Neural progenitor cell (in vitro differentiated cells): ENCODE measurements around the gene PTPRC. TPM values are rescaled to one million over a fixed set of nuclear protein-coding genes. Genes with fewer than 3 reads are reported as not detected.

ENCODE experiments used
- DNase-seq: peaks from one replicate; pipeline ENCODE4 v3.0.0-alpha.2; 2016; ENCODE audit warnings: low spot score
- H2AFZ ChIP-seq: fragments of 200-600 bp; sonication (generic); replicated peaks from 2 replicates; pipeline ENCODE4 v1.6.1; 2016; ENCODE audit warnings: antibody characterized with exemption
- H3F3A ChIP-seq: fragments of 200-600 bp; sonication (generic); 2 replicates; pipeline ENCODE4 v1.6.1; 2016; ENCODE audit warnings: antibody characterized with exemption, low read depth
- H3K27ac ChIP-seq: fragments of 200-600 bp; sonication (generic); 2 replicates; pipeline ENCODE4 v1.5.1; 2016; ENCODE audit warnings: mild to moderate bottlenecking
- H3K27me3 ChIP-seq: fragments of 200-600 bp; sonication (generic); 2 replicates; pipeline ENCODE4 v1.6.1; 2016; ENCODE audit warnings: mild to moderate bottlenecking, moderate library complexity
- H3K36me3 ChIP-seq: fragments of 200-600 bp; sonication (generic); 2 replicates; pipeline ENCODE4 v1.5.1; 2016
- H3K4me1 ChIP-seq: fragments of 200-600 bp; sonication (generic); 2 replicates; pipeline ENCODE4 v1.6.1; 2016; ENCODE audit warnings: mixed run types
- H3K4me2 ChIP-seq: fragments of 200-600 bp; sonication (generic); 2 replicates; pipeline ENCODE4 v1.6.1; 2016
- H3K4me3 ChIP-seq: fragments of 200-600 bp; sonication (generic); 2 replicates; pipeline ENCODE4 v1.5.1; 2016
- H3K79me2 ChIP-seq: fragments of 200-600 bp; sonication (generic); 2 replicates; pipeline ENCODE4 v1.6.1; 2016; ENCODE audit warnings: low read depth
- H3K9ac ChIP-seq: fragments of 200-600 bp; sonication (generic); 2 replicates; pipeline ENCODE4 v1.6.1; 2016
- H3K9me3 ChIP-seq: fragments of 200-600 bp; sonication (generic); 2 replicates; pipeline ENCODE4 v1.5.1; 2016; ENCODE audit warnings: low read depth
- H4K20me1 ChIP-seq: fragments of 200-600 bp; sonication (generic); 2 replicates; pipeline ENCODE4 v1.6.1; 2016; ENCODE audit warnings: low read depth
- H3K27ac Mint-ChIP-seq: 3 replicates; pipeline ENCODE4 v1.8.0; 2021; ENCODE audit warnings: mixed read lengths
- H3K27me3 Mint-ChIP-seq: 2 replicates; pipeline ENCODE4 v1.8.0; 2022; ENCODE audit warnings: low read depth, mild to moderate bottlenecking, inconsistent platforms, moderate library complexity, mixed read lengths; ENCODE audit not compliant: insufficient read depth
- H3K36me3 Mint-ChIP-seq: 3 replicates; pipeline ENCODE4 v1.8.0; 2021; ENCODE audit warnings: mixed read lengths
- H3K4me1 Mint-ChIP-seq: 3 replicates; pipeline ENCODE4 v1.8.0; 2021; ENCODE audit warnings: mixed read lengths
- H3K4me3 Mint-ChIP-seq: 3 replicates; pipeline ENCODE4 v1.8.0; 2021; ENCODE audit warnings: mild to moderate bottlenecking, moderate library complexity, mixed read lengths
- H3K9me3 Mint-ChIP-seq: 3 replicates; pipeline ENCODE4 v1.8.0; 2020; ENCODE audit warnings: mixed read lengths
- CTCF ChIP-seq: fragments of 200-600 bp; sonication (generic); IDR thresholded peaks from 2 replicates; pipeline ENCODE4 v1.5.1; 2017; ENCODE audit warnings: antibody characterized with exemption, mild to moderate bottlenecking
- EZH2 ChIP-seq: fragments of 200-600 bp; sonication (generic); IDR thresholded peaks from 2 replicates; pipeline ENCODE4 v1.6.1; 2017; ENCODE audit warnings: antibody characterized with exemption, mild to moderate bottlenecking, moderate library complexity
- EZH2phosphoT487 ChIP-seq: fragments of 200-600 bp; sonication (generic); IDR thresholded peaks from 2 replicates; pipeline ENCODE4 v1.6.1; 2017; ENCODE audit warnings: antibody characterized with exemption
- total RNA-seq: library from RNA; depleted of rRNA; stranded (reverse); fragments of >200 nt; gene quantifications from 2 replicates; pipeline ENCODE4 v1.2.3, GENCODE V29; 2015; ENCODE audit warnings: low replicate concordance

The PTPRC gene
- total RNA-seq, 1 donor from 2014 or later, result not detected

DNA sequence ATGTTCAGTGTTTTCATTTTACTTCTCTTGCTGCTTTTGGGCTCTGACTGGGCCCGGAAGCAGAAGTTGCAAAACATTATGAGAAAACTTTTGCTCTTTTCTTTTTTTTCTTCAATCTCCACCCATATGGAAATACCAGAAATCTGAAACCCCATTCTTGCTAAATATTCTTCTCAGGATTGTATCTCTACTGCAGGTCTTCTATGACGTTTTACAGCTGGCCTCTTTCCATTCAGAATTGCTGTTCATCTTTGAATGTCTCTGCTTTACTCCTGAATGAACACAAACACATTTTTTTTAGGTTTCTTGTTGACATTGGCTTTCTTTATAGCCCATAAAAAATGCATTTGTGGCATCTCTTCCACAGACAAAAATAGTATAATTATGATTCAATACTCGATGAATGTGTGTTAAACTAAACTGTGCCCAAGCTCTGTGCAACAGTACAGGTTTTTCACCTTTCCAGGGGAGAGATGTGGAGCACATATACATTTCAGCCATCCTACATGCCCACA is 18.8 kb downstream of the PTPRC start:
- no peak overlapping the region for H3K27ac ChIP-seq
- H3K9me3 Mint-ChIP-seq, result no peaks in the 10 kb centered on the region
- no peaks in the 10 kb centered on the region for H3K36me3 ChIP-seq
- no peaks in the 10 kb centered on the region for H3K36me3 Mint-ChIP-seq
- no peak overlapping the region for H2AFZ ChIP-seq
- peaks cover 22% of the 10 kb centered on the region for H3K4me1 Mint-ChIP-seq
- no peaks in the 10 kb centered on the region for H3K27me3 ChIP-seq
- no peak overlapping the region for H3K27ac Mint-ChIP-seq
- H3K9me3 ChIP-seq, result no peaks in the 10 kb centered on the region
- no peak overlapping the region for H3K9ac ChIP-seq
- peaks cover under 1% of the 10 kb centered on the region for H3K4me1 ChIP-seq
- DNase-seq, result no peak
- H3K27me3 Mint-ChIP-seq, result no peaks in the 10 kb centered on the region
- no peak overlapping the region for H3K4me3 Mint-ChIP-seq
- no peak overlapping the region for H3K4me2 ChIP-seq
- no peaks in the 10 kb centered on the region for H4K20me1 ChIP-seq
- TF ChIP-seq CTCF, result no peak
- no peak for TF ChIP-seq EZH2phosphoT487
- no peak for TF ChIP-seq EZH2
- H3K4me3 ChIP-seq, result no peak overlapping the region
- no peaks in the 10 kb centered on the region for H3F3A ChIP-seq
- no peaks in the 10 kb centered on the region for H3K79me2 ChIP-seq

DNA sequence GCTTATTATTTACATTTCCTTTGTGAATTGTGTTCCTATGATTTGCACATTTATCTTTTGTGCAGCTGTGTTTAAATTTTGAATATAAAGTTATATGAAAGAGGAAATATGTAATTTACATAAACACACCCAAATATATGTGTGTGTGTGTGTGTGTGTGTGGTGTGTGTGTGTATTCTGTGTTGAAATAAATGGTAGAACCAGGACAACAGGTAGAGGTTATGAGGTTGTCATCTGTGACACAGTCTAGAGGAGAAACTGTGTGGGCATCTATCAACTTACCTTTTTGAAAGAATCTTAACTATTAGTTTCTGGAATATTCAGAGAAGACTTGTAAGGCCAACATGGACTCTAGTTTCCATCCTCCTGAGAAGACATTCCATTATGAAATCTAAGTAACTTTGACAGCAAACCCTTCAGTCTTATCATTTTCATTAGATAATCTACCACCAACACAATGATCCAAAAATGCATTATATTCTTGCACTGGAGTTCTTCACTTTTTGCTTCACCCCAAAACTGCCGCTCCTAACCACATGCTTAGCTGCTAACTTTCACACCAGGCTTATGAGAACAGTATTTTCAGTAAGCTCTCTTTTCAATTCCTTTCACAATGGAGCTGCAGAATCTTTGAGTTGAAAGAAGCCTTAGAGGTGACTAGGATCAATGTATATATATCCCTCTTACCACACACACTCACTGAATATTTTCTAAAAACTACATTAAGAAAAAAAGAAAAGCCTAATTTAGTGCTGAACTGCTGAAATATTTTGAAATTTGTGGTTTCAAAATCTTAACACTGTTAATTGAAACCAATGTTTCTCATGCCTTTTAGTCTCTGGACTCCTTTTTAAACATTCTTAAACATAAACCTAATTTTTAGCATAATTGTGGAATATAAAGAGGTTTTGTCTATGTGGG is 21.8 kb downstream of the PTPRC start:
- H3K79me2 ChIP-seq, result no peaks in the 10 kb centered on the region
- DNase-seq, result no peak
- H3K4me1 ChIP-seq, result no peaks in the 10 kb centered on the region
- Mint-ChIP-seq H3K4me1 (peaks cover 26% of the 10 kb centered on the region), H3K36me3 (no peaks in the 10 kb centered on the region), H3K9me3 (no peaks in the 10 kb centered on the region), H3K27ac (no peak overlapping the region), H3K4me3 (no peak overlapping the region), H3K27me3 (no peaks in the 10 kb centered on the region)
- H3K4me2 ChIP-seq, result no peak overlapping the region
- no peak overlapping the region for H3K27ac ChIP-seq
- H3F3A ChIP-seq, result no peaks in the 10 kb centered on the region
- TF ChIP-seq CTCF, result no peak
- TF ChIP-seq EZH2, result no peak
- no peak for TF ChIP-seq EZH2phosphoT487
- H3K9ac ChIP-seq, result no peak overlapping the region
- H3K4me3 ChIP-seq, result no peak overlapping the region
- H3K27me3 ChIP-seq, result no peaks in the 10 kb centered on the region
- H2AFZ ChIP-seq, result no peak overlapping the region
- no peaks in the 10 kb centered on the region for H3K9me3 ChIP-seq
- no peaks in the 10 kb centered on the region for H3K36me3 ChIP-seq
- no peaks in the 10 kb centered on the region for H4K20me1 ChIP-seq

DNA sequence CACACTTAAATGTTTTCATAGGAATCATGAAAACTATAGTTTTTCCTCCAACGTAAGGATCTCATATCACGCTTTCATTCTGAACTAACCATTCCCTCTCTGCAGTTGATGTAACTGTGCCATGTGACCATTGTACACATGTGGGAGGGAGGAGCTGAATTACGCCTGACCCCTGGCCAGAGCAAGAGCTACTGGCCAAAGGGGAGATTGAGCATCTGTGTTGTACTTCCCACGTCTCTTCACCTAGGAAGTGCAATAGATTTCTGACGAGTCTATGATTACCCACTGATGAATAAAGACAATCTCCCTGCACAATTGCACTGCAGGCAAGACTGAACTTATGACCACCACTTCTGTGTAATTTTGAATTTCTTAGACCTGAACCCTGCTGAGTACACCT is 24.0 kb downstream of the PTPRC start:
- no peak overlapping the region for H3K27ac Mint-ChIP-seq
- Histone ChIP-seq H3K4me2 (no peak overlapping the region), H3K36me3 (no peaks in the 10 kb centered on the region), H4K20me1 (no peaks in the 10 kb centered on the region), H3K4me3 (no peak overlapping the region), H3K27me3 (no peaks in the 10 kb centered on the region), H3F3A (no peaks in the 10 kb centered on the region), H3K79me2 (no peaks in the 10 kb centered on the region), H3K9me3 (no peaks in the 10 kb centered on the region), H3K9ac (no peak overlapping the region), H3K4me1 (no peaks in the 10 kb centered on the region), H3K27ac (no peak overlapping the region), H2AFZ (no peak overlapping the region)
- H3K27me3 Mint-ChIP-seq, result no peaks in the 10 kb centered on the region
- H3K4me1 Mint-ChIP-seq, result peaks cover 22% of the 10 kb centered on the region
- no peak for TF ChIP-seq EZH2
- TF ChIP-seq CTCF, result no peak
- no peak for TF ChIP-seq EZH2phosphoT487
- no peak for DNase-seq
- H3K36me3 Mint-ChIP-seq, result no peaks in the 10 kb centered on the region
- no peak overlapping the region for H3K4me3 Mint-ChIP-seq
- H3K9me3 Mint-ChIP-seq, result no peaks in the 10 kb centered on the region
